ENCODE results near the gene IFI27L1.
A peak's percentile ranks its signal among the peaks of the same experiment; 100 is the strongest.

IFI27L1 gene, protein sequence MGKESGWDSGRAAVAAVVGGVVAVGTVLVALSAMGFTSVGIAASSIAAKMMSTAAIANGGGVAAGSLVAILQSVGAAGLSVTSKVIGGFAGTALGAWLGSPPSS

DNA sequence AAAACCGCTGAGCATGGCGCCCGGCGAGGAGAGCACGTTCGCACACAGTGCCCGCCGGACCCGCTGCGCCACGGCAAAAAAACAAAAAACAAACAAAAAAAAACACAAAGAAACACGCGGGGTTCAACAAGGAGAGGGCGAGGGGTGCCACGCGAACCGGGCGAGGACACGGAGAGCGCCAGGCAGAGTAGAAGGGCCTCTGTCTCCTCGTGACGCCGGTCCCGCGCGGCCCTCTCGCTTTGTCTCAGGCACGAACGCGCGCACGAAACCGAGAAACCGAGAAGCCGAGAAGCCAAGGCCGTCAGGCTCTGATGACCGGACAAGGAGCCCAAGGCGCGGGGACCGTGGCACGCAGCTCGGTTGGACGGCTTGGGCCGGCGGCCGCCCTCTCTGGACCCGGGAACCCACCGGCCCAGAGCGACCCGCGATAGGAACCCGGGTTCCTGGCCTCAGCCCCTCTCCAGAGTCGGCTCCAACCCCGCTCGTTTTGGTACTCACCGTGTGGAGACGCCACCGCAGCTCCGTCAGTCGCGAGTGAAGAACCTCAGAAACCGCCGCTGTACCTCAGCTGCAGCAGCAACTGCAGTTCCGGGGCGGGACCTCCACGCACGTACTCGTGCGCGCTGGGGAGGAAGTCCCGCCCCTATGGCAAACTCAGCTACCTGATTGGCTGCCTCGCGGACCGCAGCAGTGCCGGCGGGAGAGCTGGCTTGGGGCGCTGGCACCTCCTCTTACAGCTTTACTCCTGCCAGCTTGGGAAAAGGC lies at the start of gene IFI27L1, which contains the start of gene DDX24:
IFI27L1 (plus strand) TSS at position 690 of the 765 bp plus-strand sequence. CDS start 15,628 bp downstream, outside the sequence.
DDX24 (minus strand) TSS at position 582 of the 765 bp plus-strand sequence. CDS start 1,460 bp downstream, outside the sequence.
- peak; percentile 93 for DNase-seq

DNA sequence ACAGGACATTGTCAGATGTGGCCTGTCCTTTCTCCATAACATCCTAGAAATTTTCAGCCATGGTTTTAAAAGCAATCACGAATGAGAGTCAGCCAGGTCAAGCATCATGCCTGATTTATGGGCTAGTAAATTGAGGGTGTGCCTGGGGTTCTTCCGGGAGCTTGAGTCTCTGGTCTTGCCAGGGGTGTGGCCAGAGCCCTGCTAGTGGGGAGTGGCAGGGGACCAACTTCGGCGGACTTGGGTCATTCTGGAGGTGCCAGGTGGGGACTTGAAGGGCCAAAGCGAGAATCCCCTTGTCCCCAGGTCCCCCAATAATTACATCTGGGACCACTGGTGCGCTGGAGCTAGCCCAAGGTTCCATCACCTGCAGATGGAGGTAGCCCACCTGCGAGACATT lies 49.2 kb upstream of the IFI27L1 start:
- DNase-seq: no peak

DNA sequence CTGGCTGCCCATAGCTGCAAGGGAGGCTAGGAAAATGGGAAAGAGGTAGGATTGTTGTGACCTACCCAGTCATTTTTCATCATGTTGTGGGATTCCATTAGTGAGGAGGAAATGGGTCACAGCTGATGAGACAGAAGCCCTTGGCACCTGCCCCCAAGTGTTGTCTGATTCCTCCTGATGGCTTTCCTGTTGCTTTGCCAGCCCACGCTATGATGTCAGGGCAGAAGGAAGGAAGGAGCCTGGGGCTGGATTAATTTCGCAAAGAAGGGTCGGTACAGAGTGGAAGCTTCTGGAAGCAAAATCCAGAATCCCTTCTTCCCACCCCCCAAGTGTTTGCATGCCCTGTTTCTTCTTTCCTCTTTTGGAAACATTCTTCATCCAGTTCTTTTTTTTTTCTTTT lies 46.2 kb upstream of the IFI27L1 start:
- no peak for DNase-seq

DNA sequence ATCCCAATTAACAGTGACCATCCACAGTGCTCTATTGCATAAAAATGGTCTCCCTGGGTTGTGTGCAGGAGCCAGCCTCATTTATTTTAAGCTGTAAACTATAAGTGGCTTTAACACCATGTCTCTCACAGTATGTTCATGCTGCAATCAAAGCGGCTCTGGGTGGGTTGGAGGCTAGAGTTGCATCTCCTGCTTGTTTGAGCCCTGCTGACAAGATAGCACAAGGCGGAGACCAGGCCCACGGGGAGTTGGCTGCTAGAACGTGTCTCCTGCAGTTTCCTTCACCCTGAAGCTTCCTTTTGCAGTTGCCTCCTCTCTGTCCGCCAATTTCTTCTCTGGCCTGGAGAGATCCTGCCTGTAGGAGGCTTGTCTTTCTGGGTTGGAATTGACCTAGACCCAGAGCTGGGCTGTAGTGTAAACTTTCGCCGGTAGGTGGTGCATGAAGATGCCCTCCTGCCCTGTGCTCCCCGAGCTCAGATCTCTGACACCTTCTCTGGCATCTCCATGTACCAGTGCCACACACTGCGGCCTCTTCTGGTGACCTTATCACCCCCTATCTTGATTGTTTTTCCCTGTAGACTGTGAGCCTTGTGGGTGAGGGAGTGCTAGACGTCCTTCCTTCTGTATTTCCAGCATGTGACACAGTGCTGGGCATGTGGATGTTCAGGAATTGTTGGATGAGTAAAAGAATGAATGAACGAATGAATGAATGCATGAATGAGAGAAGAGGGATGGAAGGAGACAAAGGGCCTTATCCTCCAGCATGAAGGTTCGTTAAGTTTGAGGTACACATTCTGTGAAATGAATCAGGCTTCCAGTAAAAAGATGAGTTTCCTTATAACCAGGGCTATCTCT lies 44.6 kb upstream of the IFI27L1 start:
- DNase-seq: peak; percentile 18

DNA sequence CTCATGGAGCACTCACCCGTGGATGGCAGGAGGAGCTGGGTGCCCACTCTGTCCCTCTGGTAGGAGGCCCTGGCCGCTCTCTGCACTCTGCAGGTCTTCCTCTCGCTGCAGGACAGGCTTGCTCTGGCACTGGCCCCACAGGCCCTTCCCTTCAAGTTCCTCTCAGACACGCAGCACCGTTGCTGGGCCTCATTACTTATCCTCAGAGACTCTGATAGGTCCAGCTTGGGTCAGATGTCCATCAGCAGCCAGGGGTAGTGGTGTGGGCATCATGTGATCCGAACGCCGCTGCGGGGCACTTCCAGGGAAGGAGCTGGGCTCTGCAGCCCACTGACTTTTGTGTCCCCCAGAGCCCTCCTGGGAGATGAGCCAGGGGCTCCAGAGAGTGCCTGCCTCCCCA lies 43.2 kb upstream of the IFI27L1 start:
- DNase-seq: no peak

DNA sequence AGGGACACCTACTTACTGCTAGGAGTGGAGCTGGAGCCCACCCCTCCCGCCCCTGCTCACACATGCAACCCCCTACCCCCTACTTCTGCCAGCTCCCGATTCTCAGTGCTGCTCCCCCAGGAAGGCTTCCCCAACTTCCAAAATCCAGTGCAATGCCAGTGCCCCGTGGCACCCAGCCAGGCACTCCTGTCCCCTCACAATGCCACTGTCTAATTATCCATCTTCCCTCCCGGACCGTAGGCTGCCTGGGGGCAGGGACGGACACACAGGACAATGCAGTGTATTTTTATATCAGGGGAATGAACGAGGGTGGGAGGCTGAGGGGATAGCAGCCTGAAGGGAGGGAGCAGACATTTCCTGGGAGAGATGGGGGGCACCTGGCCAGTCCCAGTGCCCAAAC lies 42.6 kb upstream of the IFI27L1 start:
- no peak for DNase-seq

DNA sequence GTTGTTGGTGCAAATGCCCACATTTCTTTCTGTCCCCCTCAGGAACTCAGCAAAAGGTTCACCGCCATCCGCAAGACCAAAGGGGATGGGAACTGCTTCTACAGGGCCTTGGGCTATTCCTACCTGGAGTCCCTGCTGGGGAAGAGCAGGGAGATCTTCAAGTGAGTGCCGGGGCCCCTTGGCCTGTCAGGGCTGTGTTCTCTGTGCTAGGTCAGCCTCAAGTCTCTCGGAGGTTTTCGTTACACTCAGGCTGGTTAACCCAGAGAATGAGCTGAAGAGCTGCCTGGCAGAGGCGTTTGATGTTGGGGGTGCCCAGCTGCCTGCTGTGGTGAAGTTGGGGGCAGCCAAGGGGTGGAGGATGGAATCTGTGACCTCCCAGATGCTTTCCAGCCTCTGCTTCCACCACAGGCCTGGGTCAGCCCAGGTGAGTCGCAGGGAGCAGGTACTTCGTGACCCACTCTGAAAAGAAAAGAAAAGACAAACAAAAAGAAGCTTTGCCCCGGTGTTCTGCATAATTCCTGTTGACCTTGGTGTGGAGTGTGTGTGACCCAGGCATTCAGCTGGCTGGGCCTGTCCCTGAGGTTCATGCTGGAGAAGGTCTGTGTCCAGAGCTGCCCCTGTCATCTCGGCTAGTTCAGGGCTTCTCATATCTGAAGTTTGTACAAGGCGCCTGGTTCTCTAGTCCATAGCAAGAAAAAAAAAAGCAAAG lies 42.0 kb upstream of the IFI27L1 start:
- no peak for DNase-seq

DNA sequence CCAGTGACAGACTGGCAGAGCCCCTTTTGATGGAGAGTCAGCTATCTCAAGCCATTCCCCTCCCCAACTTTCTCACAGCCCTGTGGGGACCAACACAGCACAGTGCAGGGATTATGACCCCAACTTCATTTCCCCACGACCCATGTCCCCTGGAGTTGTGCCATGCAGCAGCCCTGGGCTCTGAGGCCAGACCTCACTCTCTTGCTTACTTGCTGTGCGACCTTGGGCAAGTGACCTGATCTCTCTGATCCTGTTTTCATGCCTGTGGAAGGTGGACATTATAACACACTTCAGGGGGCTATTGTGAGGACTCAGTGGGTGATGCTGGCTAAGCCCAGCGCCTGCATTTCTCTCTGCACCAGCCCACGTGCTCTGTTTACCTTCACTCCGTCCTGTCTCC lies 40.9 kb upstream of the IFI27L1 start:
- no peak for DNase-seq

DNA sequence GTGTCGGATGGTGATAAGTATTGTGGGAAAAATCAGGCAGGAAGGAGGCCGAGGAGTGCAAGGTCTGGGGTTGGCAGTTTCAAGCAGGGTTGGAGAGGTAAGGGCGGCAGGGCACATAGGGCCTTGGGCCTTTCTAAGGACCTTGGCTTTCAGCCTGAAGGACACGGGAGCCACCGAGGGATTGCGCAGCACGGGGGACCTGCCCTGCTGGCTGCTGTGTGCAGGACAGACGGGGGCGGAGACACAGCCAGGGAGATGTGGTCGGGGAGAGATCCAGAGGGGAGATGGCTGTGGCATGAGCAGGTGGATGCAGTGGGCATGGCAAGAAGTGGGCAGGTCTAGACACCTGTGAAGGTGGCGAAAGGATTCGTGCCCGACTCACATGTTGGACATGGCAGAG lies 40.3 kb upstream of the IFI27L1 start:
- no peak for DNase-seq

DNA sequence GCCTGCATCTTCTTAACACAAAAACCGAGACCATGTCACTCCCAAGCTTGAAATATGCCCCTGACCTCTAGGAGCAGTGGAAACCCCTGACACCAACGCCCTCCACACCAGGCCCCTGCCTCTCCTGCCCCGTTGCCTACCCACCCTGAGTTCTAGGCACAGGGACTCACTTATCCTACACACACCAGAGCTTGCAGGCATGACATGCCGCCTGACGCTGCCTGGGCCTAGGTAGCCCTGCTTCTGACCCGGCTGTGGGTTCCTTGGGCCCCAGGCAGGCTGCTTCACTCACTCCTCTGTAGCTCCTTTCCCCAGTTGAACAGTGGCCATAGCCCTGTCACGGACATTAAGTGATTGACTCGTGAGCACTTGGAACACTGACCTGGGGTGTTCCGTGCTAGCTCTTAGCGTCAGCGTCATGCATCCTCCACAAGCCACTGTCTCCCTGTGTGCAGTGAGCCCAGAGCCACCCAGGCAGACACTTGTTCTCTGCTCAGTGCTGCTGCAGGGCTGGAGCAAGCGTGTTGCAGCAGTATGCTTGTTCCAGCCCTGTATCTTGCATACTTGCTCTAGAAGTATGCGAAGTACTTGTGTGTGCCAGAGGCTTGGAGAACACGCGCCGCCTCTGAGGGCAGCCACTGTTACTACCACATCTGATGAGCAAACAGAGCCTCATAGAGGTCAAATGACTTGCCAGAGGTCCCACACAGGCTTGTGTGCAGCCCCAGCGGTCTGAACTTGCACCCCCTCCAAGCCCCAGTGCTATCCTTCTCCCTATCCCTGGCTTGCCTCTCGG lies 39.4 kb upstream of the IFI27L1 start:
- no peak for DNase-seq

DNA sequence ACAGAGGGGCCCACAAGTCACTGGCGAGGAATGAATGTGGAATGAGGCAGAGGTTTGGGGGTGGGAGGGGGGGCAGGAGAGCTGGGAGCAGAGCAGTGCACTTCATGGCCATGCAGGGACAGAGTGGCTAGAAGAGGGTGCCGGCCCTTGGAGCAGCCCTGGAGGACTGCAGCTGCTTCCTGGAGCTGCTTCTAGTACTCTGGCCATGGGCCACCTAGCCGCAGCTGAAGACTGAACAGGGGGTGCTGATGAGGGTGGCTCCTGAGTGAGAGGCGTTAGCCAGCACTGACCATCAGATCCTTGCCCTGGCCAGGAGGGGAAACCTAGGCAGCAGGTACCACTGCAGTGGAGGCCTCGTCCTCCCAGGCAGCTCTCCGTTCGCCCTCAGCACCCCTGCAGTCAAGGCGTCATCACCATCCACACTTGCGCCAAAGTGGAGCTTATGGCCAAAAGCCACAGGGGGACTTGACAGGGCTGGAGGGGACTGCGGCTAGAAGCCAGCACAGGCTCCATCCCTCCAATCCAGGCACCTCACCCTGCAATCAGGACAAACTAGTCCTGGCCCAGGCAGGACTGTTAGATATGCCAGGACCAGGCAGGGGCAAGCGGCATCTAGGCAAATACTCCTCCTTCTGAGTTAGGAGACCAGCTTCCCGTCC lies 38.5 kb upstream of the IFI27L1 start:
- DNase-seq: no peak

DNA sequence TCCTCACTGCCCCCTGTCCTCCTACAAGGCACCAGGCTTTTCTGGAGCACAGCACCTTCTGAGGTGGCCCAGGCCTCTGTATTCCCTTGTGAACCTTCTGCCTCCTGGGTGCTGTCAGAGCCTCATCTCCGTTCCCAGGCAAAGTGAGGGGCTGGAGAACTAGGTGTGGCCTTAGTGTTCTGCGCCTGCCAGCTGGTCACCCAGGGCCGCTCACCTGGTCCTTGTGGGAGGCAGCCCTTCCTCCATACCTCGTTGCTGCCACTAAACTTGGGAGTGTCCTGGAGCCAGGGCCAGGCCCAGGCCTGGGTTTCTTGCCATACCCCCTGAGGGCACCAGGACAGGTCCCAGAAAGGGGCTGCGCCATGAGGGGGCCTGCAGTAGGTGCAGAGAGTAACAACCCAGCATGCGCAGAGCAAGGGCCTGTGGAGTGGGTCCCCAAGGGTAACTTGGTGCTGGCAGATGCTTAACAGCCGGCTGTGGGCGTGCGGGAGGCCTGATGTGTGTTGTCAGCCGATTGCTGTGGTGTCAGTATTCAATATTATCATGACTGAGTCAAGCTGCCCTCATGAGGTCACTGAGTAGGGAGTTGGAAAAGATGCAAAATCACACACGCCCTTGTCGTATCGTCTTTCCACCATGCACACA lies 37.9 kb upstream of the IFI27L1 start:
- DNase-seq: no peak

DNA sequence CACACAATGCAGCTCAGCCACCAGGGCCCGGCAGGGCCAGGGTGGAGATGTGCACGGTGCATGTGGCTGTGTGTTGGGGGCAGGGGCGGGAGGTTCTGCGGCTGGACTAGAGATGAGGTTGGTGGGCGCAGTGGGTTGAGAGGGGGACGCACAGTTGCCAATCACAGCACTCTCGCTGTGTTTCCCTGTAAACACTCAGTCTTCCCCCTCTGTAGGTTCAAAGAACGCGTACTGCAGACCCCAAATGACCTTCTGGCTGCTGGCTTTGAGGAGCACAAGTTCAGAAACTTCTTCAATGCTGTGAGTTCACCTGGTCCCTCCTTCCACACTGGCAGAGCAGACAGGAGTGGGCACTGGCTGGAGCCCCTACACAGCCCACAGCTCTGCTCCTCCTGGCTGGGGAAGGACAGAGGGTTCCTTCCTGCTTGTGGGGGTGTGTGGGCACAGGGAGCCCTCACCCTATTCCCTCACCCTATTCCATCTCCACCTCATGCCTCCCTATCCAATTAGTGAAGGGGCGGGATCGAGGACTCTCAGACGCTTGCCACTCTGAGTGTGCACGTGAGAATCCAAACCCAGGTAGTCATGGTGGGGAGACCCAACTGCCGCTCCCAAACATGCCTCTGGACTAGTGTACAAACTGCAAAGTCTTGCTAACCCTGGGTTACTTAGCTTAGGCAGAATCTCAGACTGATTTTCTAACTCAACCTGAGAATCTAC lies 37.2 kb upstream of the IFI27L1 start:
- DNase-seq: no peak

DNA sequence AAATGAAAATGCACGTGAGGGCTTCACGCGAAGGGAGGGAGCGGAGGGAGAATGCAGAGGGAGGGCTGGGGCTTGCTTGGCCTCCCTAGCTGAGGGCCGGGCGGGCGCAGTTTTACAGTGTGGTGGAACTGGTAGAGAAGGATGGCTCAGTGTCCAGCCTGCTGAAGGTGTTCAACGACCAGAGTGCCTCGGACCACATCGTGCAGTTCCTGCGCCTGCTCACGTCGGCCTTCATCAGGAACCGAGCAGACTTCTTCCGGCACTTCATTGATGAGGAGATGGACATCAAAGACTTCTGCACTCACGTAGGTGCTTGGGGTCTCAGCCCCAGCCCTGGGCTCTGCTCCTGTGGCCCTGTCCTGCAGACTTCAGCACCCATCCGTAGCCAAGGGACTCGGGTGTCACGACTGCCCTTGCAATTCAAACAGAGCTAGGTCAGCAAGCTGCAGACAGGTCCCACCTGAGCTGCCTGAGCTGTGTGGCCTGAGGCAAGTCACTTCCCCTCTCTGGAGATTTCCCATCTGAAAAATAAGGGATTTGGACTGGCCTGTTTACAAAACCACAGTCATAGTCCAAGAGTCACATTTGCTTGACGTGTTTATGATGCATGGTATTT lies 36.5 kb upstream of the IFI27L1 start:
- no peak for DNase-seq

DNA sequence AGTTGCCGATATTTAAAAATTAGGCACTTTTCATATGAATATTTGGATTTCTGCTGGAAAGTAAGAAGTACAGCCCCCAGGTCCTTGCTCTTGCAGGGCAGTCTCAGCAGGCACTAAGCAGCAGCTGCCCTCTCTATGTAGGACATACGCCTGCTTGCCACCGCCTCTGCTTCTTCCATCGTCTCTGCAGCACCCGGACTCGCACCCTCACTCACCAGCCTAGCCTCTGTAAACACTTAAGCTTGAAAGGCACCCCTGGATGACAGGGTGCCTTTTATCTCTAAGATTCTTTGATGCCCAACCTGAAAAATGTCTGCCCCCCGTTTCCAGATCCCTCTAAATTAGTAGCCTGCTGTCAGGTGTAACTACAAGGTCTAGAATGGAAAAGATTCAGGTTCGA lies 36.0 kb upstream of the IFI27L1 start:
- DNase-seq: no peak

DNA sequence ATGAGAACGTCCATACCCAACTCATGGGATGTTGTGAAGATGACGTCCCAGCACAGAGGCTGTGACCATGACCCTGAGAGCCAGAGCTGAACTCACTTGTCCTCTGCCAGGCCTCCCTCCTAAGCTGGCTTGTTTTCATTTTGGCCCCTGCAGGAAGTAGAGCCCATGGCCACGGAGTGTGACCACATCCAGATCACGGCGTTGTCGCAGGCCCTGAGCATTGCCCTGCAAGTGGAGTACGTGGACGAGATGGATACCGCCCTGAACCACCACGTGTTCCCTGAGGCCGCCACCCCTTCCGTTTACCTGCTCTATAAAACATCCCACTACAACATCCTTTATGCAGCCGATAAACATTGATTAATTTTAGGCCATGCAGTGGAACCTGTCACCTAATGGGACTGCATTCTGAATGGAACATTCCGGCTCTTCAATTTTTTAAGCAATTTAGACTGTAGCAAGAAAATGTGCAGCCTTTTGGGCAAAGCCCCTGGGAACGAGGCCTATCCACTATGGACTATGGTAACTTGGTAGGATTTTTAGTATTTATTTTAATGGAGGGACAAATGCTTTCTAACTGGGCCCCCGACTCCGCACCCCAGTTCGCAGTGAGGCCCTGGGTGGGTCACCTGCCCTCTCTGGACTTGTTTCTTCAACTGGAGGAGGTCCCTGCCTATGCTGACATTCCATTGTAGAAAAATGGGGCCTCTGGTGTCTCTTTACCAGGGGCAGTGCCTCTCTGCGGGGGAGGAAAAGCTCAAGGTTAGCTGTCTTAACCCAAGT lies 35.4 kb upstream of the IFI27L1 start:
- DNase-seq: no peak

DNA sequence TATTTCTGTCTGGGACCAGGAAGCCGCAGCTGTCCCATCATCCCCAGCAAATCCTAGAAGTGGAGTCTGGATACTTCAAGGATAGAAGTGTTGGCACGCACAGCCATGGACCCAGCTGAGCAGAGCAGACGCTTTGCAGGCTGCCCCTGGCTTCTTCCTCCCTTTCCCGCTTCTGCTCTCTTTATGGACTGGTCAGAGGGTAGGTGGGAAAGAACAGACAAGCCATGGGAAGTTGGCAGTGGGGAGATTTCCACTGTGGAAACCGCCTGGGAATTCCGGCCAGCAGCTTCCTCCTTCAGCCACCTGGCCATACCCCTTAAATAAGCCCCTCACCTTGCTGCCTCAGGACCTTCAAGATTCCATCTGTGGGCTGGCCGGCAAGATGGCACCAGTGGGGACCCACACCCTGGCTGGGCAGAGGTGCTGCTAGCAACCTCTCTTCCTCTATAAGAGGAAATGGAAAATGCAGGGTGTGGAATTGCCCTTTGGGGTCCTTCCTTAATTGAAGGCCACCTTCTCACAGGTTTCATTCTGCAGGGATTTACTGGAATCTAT lies 34.3 kb upstream of the IFI27L1 start:
- DNase-seq: no peak

DNA sequence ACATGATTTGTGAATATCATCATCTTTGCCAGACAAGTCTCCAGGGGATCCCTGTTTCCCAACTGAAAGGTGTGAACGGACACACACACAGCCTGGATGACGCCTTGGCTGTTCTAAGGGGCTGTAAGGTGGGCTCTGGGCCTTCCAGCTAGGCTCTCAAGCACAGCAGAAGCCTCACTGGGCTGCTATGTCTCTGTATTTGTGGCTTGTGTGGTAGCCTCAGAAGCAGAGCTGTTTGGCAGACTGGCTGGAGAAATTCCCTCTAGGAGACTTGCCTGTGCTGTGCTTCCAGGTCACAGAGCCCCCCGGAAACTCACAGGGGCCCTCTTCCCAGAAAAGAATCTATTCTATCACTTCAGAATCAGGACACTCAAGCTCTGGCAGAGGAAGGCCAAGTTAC lies 33.5 kb upstream of the IFI27L1 start:
- DNase-seq: no peak

Measured in NCI-H774 (cell line).